Measurements from ENCODE around the gene ITGA7. TPM values are rescaled to one million over a fixed set of nuclear protein-coding genes. Genes with fewer than 3 reads are reported as not detected.

ITGA7 gene
- total RNA-seq, 1 donor from 2014 or later = 25.1 TPM

DNA sequence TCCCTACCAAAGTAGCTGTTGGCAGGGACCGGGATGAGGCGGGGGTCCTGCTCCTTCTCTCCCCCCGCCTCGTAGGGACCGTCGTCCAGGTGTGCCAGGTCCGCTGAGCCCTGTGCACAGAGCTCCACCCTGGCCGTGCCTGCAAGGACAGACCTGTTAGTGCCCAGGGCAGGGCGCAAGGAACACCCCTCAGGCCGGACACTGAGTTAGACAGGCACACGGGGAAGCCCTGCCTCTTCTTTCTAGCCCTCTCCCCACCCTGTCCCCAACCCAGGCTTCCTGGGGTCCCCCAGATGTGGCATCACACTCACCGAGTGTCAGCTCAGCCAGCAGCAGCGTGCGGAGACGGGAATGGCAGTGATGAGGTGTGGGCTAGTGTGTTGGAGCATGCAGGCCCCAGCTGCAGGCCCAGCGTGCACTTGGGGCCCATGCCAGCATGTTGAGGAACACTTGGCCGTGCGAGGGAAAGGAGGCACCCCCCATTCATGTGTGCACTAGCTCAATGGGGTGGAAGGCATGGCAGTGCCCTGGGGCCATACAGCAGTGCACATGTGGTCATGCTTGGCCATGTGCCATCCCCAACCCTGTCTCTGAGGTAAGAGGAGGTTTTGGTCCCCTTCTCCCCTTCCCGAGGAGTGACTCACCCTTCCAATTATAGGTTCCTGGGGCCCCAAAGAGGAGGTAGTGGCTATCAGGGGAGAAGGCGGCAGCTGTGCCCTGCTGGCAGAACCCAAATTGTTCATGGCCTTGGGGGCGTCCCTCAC is 7.3 kb downstream of the ITGA7 start:
- no peak overlapping the region for H3K4me3 Mint-ChIP-seq (ENCODE audit: low read depth)
- H3K9me3 Mint-ChIP-seq (ENCODE audit: low read depth) = no peaks in the 10 kb centered on the region
- H3K27me3 Mint-ChIP-seq = peaks cover 62% of the 10 kb centered on the region
- DNase-seq (ENCODE audit: low spot score, unreplicated experiment) = no peak
- H3K36me3 Mint-ChIP-seq (ENCODE audit: insufficient read depth) = no peaks in the 10 kb centered on the region
- no peak overlapping the region for H3K27ac Mint-ChIP-seq
- TF ChIP-seq CTCF (IDR thresholded peaks at IDR 0.05; ENCODE audit: unreplicated experiment) = no peak
- H3K4me1 Mint-ChIP-seq (ENCODE audit: low read depth) = peaks cover 6% of the 10 kb centered on the region

- no peak for TF ChIP-seq CTCF (IDR thresholded peaks at IDR 0.05; ENCODE audit: unreplicated experiment)
- Mint-ChIP-seq H3K9me3 (ENCODE audit: low read depth) (no peaks in the 10 kb centered on the region), H3K27ac (no peak overlapping the region), H3K27me3 (peaks cover 53% of the 10 kb centered on the region), H3K36me3 (ENCODE audit: insufficient read depth) (no peaks in the 10 kb centered on the region), H3K4me3 (ENCODE audit: low read depth) (no peak overlapping the region), H3K4me1 (ENCODE audit: low read depth) (peaks cover under 1% of the 10 kb centered on the region)
- no peak for DNase-seq (ENCODE audit: low spot score, unreplicated experiment)
Measured at GRCh38 chr12:55699471-55700055, 8.1 kb downstream of the ITGA7 start.

GRCh38 chr12:55698965-55699364 is 8.7 kb downstream of the ITGA7 start:
- no peaks in the 10 kb centered on the region for H3K36me3 Mint-ChIP-seq (ENCODE audit: insufficient read depth)
- no peak for TF ChIP-seq CTCF (IDR thresholded peaks at IDR 0.05; ENCODE audit: unreplicated experiment)
- H3K4me3 Mint-ChIP-seq (ENCODE audit: low read depth) = no peak overlapping the region
- no peaks in the 10 kb centered on the region for H3K4me1 Mint-ChIP-seq (ENCODE audit: low read depth)
- DNase-seq (ENCODE audit: low spot score, unreplicated experiment) = no peak
- H3K27ac Mint-ChIP-seq = no peak overlapping the region
- H3K27me3 Mint-ChIP-seq = peaks cover 47% of the 10 kb centered on the region
- no peaks in the 10 kb centered on the region for H3K9me3 Mint-ChIP-seq (ENCODE audit: low read depth)

DNA sequence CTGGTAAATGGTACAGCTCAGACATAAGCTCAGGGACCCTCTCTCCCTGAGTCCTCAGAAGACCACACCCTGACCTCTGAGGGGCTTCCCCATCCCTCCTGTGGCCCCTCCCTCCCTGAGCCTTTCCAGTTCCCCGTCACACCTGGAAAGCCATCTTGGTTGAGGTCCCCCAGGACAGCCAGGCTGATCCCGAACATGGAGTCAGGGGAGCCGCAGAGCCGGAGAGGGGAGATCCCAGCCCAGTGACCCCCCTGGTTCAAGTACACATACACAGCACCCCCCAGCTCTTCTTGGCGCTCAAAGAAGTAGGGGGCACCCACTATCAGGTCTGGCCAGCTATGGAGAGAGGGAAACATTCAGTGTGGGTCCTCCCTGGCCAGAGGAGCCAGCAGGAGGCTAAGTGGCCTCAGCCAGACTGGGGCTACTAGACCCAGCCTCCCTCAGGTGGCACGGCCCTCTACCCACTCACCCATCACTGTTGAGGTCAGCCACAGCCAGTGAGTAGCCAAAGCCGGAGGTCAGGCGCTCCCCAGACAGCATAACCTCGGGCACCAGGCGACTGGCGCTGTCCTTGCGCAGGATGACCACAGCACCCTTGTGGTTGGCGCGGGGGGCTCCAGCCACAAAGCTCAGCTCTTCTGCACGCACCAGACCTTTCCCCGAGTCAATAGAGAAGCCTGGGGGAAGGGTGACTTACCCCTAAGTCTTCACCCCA is 9.3 kb downstream of the ITGA7 start:
- DNase-seq (ENCODE audit: low spot score, unreplicated experiment) = no peak
- no peak overlapping the region for H3K27ac Mint-ChIP-seq
- no peaks in the 10 kb centered on the region for H3K9me3 Mint-ChIP-seq (ENCODE audit: low read depth)
- no peaks in the 10 kb centered on the region for H3K4me1 Mint-ChIP-seq (ENCODE audit: low read depth)
- H3K4me3 Mint-ChIP-seq (ENCODE audit: low read depth) = no peak overlapping the region
- H3K27me3 Mint-ChIP-seq = peaks cover 42% of the 10 kb centered on the region
- no peak for TF ChIP-seq CTCF (IDR thresholded peaks at IDR 0.05; ENCODE audit: unreplicated experiment)
- no peaks in the 10 kb centered on the region for H3K36me3 Mint-ChIP-seq (ENCODE audit: insufficient read depth)

GRCh38 chr12:55697686-55698085 is 10.0 kb downstream of the ITGA7 start:
- DNase-seq (ENCODE audit: low spot score, unreplicated experiment) = no peak
- Mint-ChIP-seq H3K36me3 (ENCODE audit: insufficient read depth) (no peaks in the 10 kb centered on the region), H3K27ac (no peak overlapping the region), H3K4me3 (ENCODE audit: low read depth) (no peak overlapping the region), H3K9me3 (ENCODE audit: low read depth) (no peaks in the 10 kb centered on the region), H3K27me3 (peaks cover 35% of the 10 kb centered on the region), H3K4me1 (ENCODE audit: low read depth) (no peaks in the 10 kb centered on the region)
- TF ChIP-seq CTCF (IDR thresholded peaks at IDR 0.05; ENCODE audit: unreplicated experiment) = no peak

Measured in progenitor cell of endocrine pancreas (in vitro differentiated cells).